RKO (cell line): ENCODE data around the gene CLDN16.

Source experiments
- DNase-seq: peaks from one replicate; pipeline ENCODE4 v3.0.0-alpha.2; 2016; ENCODE audit warnings: low spot score

The CLDN16 gene

GRCh38 chr3:190387578-190388213 lies at the start of gene CLDN16:
Gene CLDN16 (plus strand): TSS chr3:190388163. CDS start chr3:190388330, 167 bp downstream.
- DNase-seq, result no peak

GRCh38 chr3:190338717-190339116 lies 49.2 kb upstream of the CLDN16 start:
- DNase-seq, result peak; percentile 27

DNA sequence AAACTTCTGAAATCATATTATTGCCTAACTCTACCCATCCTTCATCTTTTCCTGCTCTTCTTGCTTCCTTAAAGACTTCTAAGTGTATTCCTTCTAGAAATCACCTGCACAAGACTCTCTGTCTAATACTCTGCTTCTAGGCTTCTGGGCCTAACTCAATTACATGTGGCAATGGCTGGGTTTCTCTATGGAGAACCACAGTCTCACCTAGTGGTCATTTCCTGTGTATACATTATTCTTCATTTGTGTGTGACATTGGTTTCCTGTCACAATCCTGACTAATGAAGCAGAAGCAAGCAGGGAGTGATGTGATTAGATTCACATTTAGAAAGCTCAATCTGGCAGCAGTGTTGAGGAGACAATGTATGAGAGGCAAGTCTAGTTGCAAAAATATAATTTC lies 48.8 kb upstream of the CLDN16 start:
- DNase-seq, result peak; percentile 59

DNA sequence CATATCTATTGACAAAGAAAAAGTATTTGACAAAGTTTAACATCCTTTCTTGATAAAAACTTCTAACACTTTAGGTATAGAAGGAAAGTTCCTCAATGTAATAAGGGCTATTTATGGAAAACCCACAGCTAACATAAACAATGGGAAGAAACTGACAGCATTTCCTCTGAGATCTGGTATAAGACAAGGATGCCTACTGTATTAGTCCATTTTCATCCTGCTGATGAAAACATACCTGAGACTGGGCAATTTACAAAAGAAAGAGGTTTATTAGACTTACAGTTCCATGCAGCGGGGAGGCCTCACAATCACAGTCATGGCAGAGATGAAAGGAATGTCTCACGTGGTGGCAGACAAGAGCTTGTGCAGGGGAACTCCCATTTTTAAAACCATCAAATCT lies 47.9 kb upstream of the CLDN16 start:
- no peak for DNase-seq

- no peak for DNase-seq
These were observed 42.7 kb upstream of the CLDN16 start for GRCh38 chr3:190345027-190345821.

GRCh38 chr3:190345878-190346277 lies 42.1 kb upstream of the CLDN16 start:
- no peak for DNase-seq

GRCh38 chr3:190346541-190346940 lies 41.4 kb upstream of the CLDN16 start:
- DNase-seq, result no peak

DNA sequence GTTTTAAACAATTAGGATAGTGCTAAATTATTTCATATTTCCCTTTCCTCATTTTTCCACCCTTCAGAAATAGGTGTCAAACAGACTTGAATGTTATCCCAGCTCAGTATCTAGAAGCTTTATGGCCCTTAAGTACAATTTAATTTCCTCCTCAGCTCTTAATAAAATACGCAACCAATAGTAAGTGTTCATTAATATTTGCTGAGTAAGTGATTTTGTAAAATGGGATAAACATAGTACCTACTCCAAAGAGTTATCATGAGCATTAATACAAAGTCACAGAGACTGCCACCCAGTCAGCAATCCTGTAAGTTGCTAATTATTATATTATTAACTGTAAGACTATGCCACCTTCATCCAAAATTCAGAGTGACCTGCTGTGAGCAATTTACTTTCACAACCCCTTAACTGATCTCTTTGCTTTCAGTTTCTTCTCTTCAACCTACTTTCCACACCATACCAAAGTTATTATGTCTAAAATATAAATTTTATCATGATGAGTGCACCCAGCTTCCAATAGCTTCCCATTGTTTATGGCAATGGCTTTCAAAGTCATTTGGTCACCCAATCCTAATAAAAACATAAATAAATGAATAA lies 35.0 kb upstream of the CLDN16 start:
- no peak for DNase-seq

DNA sequence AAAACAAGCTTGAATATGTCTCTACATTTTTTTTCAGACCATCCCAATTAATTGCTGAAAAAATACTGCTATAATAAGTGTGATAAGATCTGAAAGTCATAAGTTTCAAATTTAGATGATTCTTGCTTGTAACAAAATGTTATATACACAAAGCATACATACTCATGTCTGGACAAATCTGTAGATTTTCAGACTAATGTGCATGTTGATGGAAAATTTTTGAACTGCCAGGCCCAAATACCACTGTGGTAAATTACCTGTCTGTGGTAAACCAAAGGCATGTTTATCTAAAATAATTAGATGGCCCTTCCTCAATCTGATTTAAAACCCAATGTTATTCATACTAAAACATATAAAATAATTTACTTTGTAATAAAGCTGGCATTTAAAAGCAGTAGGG lies 31.7 kb upstream of the CLDN16 start:
- no peak for DNase-seq

DNA sequence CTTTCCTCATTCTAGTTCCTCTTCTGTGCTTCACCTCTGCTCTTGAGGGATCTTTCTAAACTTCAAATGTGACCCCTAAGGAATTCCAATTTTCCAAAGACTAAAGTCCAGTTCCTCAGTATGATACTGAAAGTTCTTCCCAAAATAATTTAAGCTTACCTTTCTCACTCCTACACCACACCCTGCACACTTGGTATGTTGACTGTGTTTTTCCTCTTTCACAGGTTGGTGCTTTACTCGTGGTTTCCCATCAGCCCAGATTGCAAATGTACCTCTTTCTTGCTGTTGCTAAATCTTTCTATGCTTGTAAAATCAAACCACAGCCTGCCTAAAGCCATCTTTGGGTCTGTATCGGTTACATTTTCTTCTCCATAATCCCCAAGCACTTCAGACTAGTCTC lies 30.5 kb upstream of the CLDN16 start:
- DNase-seq, result no peak

- DNase-seq, result no peak
These were observed 28.1 kb upstream of the CLDN16 start for GRCh38 chr3:190359813-190360212.

DNA sequence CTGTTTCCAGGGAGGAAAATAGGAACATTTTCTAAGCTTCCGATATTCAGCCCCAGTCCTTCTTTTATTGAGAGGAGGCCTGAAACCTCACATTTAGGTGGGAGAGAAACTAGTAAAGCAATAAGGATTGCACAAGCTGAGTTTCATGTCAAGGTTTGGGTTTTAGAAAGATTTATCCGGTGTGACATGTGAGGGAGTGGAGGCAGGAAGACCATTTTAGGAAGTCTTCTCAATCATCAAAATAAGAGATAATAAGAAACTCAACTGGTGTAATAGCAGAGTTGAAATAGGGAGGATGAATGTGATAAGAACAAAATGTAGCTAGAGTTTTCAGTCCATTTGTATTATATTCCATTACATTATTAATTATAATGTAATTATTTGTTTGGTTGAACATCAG lies 27.7 kb upstream of the CLDN16 start:
- no peak for DNase-seq

DNA sequence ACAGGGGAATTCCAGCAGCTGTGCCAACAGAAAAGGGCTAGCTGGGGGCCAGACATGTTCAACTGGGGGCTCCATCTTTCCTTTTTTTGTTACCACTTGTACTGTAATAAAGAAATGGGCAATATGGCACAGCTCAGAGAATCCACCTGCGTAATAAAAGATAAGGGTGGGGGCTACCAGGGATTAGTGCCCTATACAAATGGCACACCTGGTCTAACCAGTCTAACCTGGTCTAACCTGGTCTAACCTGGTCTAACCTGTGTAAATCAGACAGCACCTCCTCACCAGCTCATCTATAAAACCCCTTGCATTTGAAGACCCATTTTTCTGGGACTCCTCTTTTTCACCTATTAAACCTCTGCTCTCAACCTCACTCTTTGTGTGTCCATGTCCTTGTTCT lies 26.2 kb upstream of the CLDN16 start:
- DNase-seq, result no peak

- no peak for DNase-seq
These were observed 25.7 kb upstream of the CLDN16 start for GRCh38 chr3:190362258-190362657.

DNA sequence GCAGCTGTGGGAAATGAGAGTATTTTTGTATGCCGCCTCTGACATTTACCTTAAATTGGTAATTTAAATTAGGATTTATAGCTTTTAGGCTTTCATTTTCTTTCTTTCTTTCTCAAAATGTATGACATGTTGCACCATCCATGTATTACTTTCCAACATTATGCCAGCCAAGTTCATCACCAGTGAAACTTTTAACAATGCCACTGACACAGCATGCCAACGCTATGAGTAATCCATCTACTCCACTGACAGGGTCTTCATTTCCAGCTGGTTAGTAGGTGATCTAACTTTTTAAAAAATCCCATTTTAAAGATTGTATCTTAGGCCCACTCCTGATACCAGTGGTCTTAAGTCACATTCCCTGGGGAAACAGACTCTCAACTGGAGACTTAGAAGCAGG lies 21.8 kb upstream of the CLDN16 start:
- DNase-seq, result no peak

DNA sequence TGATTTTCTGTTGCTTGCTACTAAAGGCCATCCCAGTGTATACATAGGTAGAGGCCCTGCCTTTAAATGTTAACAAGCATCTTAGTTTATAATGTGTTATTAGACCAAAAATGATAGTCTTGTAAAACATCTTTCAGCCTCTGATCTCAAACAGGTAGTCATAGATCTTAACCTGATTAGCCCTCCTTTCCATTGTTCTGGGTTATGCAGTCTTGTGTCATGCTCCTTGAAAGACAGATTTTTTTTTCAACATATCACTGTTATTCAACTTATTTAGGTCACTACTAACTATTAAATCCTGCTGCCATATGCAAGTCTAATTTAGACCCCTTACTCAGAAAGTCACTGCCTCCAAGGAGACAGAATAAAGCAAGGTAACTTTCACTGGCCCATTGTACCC lies 19.1 kb upstream of the CLDN16 start:
- DNase-seq, result no peak

GRCh38 chr3:190369668-190370295 lies 18.2 kb upstream of the CLDN16 start:
- DNase-seq, result no peak

GRCh38 chr3:190370369-190370768 lies 17.6 kb upstream of the CLDN16 start:
- no peak for DNase-seq

- no peak for DNase-seq
These were observed 16.8 kb upstream of the CLDN16 start for GRCh38 chr3:190371152-190371551.

- DNase-seq, result no peak
These were observed 12.7 kb upstream of the CLDN16 start for GRCh38 chr3:190375246-190375645.

DNA sequence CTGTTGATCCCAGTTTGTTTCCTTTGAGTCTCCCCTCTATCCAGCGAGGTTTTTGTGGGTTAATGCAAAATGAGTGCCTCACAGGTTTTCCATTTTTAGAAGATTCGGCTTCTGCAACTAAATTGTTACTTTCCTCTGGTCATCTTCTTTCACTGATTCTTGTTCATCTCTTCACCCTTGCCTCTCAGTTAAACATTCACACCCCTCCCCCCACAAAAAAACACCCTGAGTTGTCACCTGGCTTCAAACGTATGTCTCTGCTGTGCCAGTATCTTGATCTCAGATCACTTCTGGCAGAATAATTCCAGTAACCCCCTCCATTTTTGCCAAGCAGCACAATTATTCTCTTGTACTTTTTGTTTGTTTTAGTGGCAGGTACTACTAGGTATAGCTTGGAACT lies 12.3 kb upstream of the CLDN16 start:
- no peak for DNase-seq

GRCh38 chr3:190378240-190378891 lies 9.6 kb upstream of the CLDN16 start:
- no peak for DNase-seq
